Measurements from ENCODE around the gene RCN2. TPM values are rescaled to one million over a fixed set of nuclear protein-coding genes. Genes with fewer than 3 reads are reported as not detected.

RCN2 gene
- total RNA-seq, 1 experiment from 2014 or later = 93.4 TPM

GRCh38 chr15:77002436-77002835 lies 70.9 kb downstream of the RCN2 start:
- H3K27ac Mint-ChIP-seq (ENCODE audit: unreplicated experiment) = no peak overlapping the region
- H3K36me3 Mint-ChIP-seq (ENCODE audit: insufficient read depth, unreplicated experiment) = no peaks in the 10 kb centered on the region
- TF ChIP-seq CTCF (IDR thresholded peaks at IDR 0.05; ENCODE audit: unreplicated experiment) = no peak
- DNase-seq = no peak
- CTCF ChIA-PET = no interaction called here
- intact Hi-C loops (cut with micrococcal nuclease; ENCODE audit: unreplicated experiment) = no loop called here
- BruUV-seq (replicated peaks) = no TSS peak
- H3K4me3 Mint-ChIP-seq (ENCODE audit: low read depth, unreplicated experiment) = no peak overlapping the region
- no peaks in the 10 kb centered on the region for H3K9me3 Mint-ChIP-seq (ENCODE audit: low read depth, unreplicated experiment)
- no peaks in the 10 kb centered on the region for H3K4me1 Mint-ChIP-seq (ENCODE audit: low read depth, unreplicated experiment)
- H3K27me3 Mint-ChIP-seq (ENCODE audit: unreplicated experiment) = peaks cover 58% of the 10 kb centered on the region

- H3K9me3 Mint-ChIP-seq (ENCODE audit: low read depth, unreplicated experiment) = no peaks in the 10 kb centered on the region
- CTCF ChIA-PET = no interaction called here
- H3K27ac Mint-ChIP-seq (ENCODE audit: unreplicated experiment) = no peak overlapping the region
- H3K4me1 Mint-ChIP-seq (ENCODE audit: low read depth, unreplicated experiment) = no peaks in the 10 kb centered on the region
- no TSS peak for BruUV-seq (replicated peaks)
- TF ChIP-seq CTCF (IDR thresholded peaks at IDR 0.05; ENCODE audit: unreplicated experiment) = no peak
- H3K36me3 Mint-ChIP-seq (ENCODE audit: insufficient read depth, unreplicated experiment) = no peaks in the 10 kb centered on the region
- DNase-seq = no peak
- H3K4me3 Mint-ChIP-seq (ENCODE audit: low read depth, unreplicated experiment) = no peak overlapping the region
- intact Hi-C loops (cut with micrococcal nuclease; ENCODE audit: unreplicated experiment) = no loop called here
- peaks cover 58% of the 10 kb centered on the region for H3K27me3 Mint-ChIP-seq (ENCODE audit: unreplicated experiment)
Observed at GRCh38 chr15:77002954-77003912, 71.7 kb downstream of the RCN2 start.

Other genes starting within 250 kb of the RCN2 start
- gene SCAPER, start 26.4 kb upstream of the RCN2 start, total RNA-seq (2022) = 23.9 and 34.8 TPM in 2 replicates
- gene PSTPIP1, start 63.4 kb downstream of the RCN2 start, total RNA-seq (2022) = not detected in 2 replicates
- 404 and 463 TPM in 2 replicates for gene TSPAN3, start 139.4 kb downstream of the RCN2 start, total RNA-seq (2022)